Dermis microvascular lymphatic vessel endothelial cell (primary cell): Measurements from ENCODE around the gene KIF1B. TPM values are rescaled to one million over a fixed set of nuclear protein-coding genes. Genes with fewer than 3 reads are reported as not detected.

Experiments
- DNase-seq, 2 donors: peaks; one replicate each; pipeline versions ENCODE4 v3.0.0 to v3.0.0-alpha.2; 2010; ENCODE audit warnings: low read depth in 2 of 2
- total RNA-seq: library from RNA; depleted of rRNA; stranded (reverse); fragments of >200 nt; gene quantifications from 2 replicates; pipeline ENCODE4 v1.2.1, GENCODE V29; 2014

KIF1B gene, protein sequence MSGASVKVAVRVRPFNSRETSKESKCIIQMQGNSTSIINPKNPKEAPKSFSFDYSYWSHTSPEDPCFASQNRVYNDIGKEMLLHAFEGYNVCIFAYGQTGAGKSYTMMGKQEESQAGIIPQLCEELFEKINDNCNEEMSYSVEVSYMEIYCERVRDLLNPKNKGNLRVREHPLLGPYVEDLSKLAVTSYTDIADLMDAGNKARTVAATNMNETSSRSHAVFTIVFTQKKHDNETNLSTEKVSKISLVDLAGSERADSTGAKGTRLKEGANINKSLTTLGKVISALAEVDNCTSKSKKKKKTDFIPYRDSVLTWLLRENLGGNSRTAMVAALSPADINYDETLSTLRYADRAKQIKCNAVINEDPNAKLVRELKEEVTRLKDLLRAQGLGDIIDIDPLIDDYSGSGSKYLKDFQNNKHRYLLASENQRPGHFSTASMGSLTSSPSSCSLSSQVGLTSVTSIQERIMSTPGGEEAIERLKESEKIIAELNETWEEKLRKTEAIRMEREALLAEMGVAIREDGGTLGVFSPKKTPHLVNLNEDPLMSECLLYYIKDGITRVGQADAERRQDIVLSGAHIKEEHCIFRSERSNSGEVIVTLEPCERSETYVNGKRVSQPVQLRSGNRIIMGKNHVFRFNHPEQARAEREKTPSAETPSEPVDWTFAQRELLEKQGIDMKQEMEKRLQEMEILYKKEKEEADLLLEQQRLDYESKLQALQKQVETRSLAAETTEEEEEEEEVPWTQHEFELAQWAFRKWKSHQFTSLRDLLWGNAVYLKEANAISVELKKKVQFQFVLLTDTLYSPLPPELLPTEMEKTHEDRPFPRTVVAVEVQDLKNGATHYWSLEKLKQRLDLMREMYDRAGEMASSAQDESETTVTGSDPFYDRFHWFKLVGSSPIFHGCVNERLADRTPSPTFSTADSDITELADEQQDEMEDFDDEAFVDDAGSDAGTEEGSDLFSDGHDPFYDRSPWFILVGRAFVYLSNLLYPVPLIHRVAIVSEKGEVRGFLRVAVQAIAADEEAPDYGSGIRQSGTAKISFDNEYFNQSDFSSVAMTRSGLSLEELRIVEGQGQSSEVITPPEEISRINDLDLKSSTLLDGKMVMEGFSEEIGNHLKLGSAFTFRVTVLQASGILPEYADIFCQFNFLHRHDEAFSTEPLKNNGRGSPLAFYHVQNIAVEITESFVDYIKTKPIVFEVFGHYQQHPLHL (N-terminal part only)
- total RNA-seq = 23.0 and 32.2 TPM in 2 replicates

DNA sequence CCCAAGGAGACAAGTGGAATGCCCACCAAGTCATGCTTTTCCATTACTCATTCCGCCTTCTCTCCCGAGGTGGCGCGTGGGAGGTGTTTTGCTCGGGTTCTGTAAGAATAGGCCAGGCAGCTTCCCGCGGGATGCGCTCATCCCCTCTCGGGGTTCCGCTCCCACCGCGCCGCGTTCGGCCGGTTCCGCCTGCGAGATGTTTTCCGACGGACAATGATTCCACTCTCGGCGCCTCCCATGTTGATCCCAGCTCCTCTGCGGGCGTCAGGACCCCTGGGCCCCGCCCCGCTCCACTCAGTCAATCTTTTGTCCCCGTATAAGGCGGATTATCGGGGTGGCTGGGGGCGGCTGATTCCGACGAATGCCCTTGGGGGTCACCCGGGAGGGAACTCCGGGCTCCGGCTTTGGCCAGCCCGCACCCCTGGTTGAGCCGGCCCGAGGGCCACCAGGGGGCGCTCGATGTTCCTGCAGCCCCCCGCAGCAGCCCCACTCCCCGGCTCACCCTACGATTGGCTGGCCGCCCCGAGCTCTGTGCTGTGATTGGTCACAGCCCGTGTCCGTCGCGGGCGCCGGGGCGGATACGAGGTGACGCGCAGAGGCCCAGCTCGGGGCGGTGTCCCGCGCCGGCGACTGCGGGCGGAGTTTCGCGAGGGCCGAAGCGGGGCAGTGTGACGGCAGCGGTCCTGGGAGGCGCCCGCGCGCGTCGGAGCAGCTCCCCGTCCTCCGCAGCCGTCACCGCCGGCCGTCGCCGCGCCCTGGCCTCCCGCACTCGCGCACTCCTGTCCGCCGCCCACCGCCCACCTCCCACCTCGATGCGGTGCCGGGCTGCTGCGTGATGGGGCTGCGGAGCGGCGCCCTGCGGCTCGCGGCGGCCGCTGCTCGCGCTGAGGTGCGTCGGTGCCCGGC, at the start of gene KIF1B:
Gene KIF1B (plus strand): TSS at position 666 of the 906 bp plus-strand sequence. CDS start 21,759 bp downstream, outside the sequence.
- DNase-seq = peak; percentile 93 to 98

DNA sequence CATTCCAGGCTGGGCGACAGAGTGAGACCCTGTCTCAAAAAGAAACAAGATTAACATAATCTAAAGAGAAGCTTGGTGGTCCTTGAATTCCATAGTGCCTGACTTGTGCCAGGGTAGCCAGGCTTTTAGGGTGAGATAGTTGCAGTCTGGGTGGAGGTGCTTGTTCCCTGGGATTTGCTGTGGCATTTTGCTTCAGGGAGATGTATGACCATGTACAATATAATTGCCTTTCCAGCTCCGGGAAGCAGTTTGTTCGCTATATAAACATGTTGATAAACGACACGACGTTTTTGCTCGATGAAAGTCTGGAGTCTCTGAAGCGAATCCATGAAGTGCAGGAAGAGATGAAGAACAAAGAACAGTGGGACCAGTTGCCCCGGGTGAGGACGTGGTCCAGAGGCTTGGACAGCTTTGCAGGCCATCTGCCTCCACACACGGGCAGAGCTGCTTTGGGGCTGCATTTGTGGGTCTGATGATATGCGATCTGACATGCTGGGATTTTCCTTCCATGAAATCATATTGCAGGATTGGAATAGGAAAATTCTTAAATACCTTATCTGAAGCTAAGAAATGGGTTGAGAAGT, 49.4 kb upstream of the KIF1B start:
- no peak for DNase-seq

DNA sequence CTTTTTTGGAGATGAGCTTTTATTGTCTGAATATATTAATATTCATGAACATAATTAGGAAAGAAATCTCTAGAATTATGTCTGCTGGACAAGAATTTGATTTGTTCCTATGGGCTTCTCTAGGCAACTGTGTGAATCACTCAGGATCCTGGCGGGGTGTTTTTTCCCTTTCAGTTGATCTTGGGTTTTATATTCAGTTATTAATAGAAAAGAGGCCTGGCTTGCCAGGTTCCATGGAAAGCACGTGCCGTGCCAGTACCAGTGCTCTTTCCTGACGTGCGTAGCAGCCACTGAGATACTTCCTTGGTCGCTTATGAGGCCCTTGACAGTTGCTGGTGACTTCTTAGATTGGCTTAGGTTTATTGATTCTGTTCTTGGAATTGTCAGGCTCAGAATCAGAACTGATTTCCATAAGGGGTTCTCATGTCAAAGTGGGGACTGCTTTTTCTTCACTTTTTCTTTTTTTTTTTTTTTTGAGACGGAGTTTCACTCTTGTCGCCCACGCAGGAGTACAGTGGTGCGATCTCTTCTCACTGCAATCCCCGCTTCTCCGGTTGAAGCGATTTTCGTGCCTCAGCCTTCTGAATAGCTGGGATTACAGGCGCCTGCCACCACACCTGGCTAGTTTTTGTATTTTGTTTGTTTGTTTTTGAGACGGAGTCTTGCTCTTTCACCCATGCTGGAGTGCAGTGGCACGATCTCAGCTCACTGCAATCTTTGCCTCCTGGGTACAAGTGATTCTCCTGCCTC, 48.7 kb upstream of the KIF1B start:
- peak in 1 of 2 donors; percentile 60 for DNase-seq

DNA sequence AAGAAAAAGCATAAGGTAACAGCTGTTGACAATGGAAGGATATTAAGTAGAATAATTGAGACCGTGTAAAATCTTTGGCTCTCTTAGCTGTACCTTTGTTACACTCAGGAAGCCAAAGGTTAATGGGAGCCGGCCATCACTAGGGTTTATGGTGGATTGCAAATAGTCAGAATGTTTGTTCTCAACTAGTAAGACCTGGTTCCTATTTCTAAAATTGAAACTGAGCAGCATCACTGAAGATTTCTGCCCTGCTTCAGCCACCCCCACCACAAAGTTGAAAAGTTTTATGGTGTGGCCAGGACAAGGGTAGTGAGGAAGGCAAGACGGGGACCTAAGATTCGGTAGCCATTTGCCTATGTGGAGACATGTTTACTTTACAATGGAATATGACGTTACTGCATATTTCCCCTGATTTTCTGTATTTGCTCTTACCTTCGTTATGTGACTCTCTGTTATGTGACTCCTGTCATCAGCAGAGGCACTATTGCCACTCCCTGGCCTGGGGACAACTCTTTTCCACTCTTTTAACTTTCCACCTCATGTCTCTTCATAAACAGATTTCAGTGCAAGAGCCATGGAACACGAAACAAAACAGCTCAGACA, 41.4 kb upstream of the KIF1B start:
- no peak for DNase-seq

DNA sequence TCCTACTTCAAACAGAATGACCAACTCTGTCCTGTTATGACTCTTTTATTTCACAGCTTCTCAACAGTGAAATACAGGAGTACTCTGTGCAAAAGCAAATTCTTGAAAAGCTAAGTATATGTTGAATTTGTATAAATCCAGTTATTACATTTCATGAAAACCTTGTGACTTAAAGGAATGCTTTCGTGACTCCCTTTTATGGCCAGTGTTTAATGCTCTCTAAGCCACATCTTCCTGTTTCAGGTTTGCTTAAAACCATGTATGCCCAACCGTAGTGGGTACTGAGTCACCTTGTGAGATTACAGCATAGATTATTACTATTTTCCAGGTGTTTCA, 40.2 kb upstream of the KIF1B start:
- no peak for DNase-seq

DNA sequence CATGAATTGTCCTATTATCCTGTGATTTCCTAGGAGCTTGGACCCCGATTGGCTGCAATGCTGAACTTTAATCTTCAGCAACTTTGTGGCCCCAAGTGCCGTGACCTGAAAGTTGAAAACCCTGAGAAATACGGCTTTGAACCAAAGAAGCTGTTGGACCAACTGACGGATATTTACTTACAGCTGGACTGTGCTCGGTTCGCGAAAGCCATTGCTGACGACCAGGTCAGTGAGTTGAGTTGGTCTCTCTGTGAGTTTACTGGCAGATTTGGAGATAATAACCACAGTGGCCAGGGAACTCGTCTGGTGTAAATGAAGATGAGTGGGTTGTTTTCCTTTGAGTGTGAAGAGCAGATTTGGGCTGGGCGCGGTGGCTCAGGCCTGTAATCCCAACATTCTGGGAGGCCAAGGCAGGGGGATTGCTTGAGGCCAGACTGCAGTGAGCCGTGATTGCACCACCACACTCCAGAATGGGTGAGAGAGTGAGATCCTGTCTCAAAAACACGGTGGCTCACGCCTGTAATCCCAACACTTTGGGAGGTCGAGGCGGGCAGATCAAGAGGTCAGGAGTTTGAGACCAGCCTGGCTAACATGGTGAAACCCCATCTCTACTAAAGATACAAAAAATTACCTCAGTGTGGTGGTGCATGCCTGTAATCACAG, 39.1 kb upstream of the KIF1B start:
- no peak for DNase-seq

DNA sequence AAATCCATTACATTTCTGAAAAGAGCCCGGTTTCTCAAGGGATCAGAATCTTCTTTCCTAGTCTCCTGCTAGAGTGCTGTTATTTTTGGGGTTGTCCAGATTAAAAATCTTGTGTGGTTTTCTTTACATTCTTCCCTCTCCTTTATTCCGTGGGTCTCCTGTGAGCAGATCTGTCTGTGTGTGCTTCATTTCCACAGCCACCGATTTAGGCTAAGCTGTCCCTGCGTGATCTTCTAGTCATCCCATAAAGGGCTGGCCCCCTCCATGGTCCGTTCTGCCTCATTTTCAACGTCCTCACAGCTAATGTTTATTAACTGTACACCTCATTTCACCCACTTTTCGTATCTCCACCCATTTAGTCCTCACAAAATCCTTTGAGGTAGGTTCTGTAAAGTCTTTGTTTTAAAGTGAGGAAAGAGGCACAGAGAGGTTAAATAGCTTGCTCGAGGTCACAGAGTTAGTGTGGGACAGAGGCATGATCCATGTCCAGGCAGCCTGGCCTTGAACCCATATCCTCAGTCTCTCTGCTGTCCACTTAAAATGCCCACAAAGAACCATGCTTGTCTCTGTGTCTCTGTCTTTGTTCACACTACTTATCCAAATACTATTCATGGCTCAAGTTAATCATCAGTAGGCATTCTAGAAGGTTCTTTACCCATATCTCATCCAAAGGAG, 38.2 kb upstream of the KIF1B start:
- DNase-seq = no peak

DNA sequence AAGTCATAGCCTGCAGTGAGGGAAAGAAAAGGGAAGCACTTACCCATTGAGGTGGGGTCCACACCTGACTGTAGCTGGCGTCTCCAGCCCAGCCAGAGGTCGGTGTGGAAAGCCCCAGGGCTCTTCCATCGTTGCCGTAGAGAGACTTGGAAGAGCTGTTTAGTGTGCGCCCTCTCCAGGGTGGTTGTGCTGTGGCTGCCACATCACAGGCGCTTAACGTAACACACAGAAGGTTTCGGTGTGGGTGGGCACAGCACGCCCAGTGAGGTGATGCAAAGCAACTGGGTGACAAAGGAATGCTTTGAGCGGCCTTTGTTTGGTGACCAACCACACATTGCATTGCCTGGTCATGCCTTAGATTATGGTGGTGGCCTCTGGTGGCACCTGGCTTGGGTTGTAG, 36.8 kb upstream of the KIF1B start:
- DNase-seq = no peak

DNA sequence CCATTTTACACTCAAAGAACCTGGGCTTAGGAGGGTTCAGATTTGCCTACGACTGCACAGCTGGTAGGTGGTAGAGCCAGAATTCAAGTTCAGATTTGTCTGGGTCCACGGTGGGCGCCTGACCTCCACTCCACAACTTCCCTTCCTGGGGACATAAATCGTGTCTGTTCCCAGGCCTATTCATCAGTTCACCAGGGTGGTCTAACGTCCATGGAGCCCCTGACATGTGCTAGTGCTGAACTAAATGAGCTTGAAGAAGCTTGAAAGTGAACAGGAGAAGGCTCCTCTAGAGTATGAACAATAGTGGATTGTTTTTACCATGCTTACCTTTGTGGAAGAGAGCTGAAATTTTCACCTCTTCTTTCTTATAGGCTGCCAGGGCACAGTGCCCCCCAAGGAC, 32.5 kb upstream of the KIF1B start:
- DNase-seq = no peak

DNA sequence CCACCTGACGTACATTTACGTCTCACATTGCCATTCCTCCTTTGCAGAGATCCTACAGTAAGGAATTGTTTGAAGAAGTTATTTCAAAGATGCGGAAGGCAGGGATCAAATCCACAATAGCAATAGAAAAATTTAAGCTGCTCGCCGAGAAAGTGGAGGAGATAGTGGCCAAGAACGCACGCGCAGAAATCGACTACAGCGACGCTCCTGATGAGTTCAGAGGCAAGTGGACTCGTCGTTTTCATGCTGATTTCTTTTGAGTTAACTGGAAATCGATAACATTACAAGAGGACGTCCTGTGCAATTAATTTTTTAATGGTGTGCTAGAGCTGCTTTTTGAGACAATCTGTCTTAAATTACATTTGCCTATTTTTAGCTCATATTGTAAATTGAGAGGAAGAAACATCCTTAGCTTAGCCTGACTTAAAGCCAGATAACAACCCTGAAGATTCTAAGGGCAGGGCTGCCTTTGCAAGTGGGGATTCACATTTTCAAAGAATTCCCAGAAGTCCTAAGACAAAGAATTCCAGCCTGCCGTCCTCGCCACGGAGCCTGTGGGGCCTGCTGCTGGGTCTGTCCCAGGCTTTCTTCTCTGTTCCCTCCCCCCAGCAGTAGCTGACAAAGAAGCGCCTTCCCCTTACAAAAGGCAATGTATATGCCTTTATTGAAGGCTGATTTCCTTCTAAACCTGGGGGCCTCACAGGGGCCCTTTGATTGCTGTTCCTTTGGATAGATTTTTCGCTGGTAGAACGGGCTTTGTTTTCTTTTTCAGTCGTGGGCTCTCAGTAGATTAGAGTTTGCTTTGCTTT, 31.6 kb upstream of the KIF1B start:
- DNase-seq = no peak

DNA sequence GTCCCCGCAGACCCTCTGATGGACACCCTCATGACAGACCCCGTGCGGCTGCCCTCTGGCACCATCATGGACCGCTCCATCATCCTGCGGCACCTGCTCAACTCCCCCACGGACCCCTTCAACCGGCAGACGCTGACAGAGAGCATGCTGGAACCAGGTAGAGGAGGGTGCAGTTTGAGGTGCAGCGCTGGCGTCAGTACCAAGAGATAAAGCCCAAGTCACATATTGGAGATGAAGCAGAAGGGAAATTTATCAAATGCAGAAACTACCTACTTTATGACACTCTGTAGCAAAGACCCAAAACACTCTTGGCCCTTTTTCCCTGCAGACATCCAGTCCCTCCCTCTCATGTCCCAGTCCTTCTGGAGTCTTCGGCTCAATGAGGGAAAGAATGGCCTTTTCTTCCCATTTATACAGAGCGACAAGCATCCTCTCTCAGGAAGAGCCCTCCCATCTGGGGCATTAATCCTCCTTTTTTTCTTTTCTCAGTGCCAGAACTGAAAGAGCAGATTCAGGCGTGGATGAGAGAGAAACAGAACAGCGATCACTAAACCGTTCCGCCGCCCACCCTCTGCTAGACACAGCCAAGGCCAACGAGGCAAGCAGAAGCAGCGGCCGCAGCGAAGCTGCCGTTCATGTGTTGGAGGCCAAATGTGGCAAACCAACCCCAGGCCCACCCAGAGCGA, 30.8 kb upstream of the KIF1B start:
- no peak for DNase-seq

DNA sequence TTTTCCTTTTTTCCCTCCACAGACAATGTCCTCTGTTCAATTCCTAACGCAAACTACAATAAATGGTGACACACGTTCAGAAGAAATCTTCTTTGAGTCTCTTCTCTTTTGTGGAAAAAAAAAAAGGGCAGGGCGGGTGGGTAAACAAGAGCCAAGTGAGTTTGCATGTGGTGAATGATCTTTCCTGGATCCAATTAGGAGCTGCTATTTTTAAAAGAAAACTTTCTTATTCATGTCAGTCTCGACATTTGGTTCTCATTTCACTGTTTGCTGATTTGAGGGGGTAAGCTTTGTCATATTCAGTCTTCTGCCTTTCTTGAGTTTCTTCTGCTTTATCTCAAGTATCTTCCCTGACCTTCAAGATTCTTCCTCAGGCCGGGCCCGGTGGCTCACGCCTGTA, 29.2 kb upstream of the KIF1B start:
- no peak for DNase-seq

DNA sequence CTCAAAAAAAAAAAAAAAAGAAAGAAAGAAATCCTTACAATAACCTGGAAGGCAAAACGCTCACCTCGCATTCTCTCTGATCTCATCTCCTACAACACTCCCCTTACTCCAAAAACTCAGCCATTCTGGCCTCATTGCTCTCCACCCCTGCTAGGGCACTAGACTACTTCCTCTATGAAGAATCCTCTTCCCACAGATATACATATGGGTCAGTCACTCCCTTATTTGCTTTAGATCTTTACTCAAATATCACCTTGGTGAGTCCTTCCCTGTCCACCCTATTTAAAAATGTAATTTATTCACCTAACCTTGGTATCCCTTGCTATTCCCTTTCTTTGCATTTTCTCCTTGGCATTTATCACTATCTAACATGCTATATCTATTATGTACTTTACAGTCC, 24.6 kb upstream of the KIF1B start:
- no peak for DNase-seq

DNA sequence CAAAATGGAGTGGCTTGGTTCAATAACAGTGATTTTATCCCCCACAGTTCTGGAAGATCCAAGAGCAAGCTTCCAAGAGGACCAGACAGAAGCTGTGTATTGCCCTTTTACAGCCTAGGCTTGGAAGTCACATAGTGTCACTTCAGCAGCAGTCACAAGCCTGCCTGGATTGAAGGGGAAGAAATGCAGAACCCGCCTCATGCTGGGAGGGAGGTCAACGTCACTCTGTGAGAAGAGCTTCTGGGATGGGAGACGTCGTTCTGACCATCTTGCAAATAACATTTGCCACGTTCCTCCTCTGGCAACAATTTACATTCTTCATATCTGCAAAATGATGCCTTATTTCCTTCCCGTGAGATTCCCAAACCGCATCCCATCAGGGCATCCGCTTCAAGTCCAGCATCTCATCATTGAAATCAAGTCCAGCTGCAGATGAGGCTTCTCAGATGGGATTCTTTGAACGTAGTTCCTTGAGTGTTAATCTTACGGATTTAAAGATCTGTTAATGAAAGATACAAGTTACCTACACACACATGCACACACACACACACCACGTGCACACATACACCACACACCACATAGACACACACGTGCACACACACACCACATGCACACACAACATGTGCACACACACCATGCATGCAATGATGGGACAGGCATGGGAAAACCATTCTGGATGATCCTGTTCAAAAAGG, 23.9 kb upstream of the KIF1B start:
- no peak for DNase-seq

DNA sequence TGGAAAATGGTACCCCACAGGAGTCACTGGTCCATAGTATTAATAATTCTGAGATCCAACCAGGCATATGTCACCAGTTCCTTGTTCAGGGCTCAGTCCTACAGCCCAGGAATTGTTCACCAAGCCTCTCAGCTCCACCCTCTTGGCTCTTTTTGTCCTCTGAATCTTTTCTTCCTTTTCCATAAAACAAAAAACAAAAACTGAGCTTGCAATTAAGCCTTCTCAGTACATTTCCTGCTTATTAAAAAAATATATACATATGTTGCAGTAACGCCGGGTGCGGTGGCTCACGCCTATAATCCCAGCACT, 23.4 kb upstream of the KIF1B start:
- no peak for DNase-seq

DNA sequence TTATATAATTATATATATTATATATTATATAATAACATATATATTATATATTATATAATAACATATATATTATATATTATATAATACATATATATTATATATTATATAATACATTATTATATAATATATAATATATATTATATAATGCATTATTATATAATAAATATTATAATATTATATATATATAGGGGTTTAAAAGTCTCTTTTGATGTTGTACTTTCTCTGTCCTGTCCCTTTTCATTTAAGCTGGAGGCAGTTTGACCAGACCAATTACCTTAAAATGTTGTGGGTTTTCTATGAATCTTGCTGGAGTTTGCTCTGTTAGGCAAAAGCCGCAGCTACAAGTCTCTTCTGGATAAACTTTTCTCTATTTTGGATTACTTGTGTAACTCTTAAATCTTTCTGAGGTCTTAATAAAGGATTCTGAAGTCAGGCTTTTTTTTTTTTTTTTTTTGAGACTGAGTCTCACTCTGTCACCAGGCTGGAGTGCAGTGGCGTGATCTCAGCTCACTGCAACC, 22.2 kb upstream of the KIF1B start:
- no peak for DNase-seq
